Omental fat pad (tissue), 4 donors: ENCODE results near the gene ALK. TPM values are rescaled to one million over a fixed set of nuclear protein-coding genes. Genes with fewer than 3 reads are reported as not detected.

Experiments
- ATAC-seq: fragments of 150-250 bp; one replicate; pipeline ENCODE4 v1.9.1; 2016; ENCODE audit warnings: mild to moderate bottlenecking, moderate library complexity; ENCODE audit not compliant: low FRiP score
- DNase-seq: peaks from one replicate; pipeline ENCODE4 v3.0.0-alpha.2; 2019; ENCODE audit warnings: low spot score
- total RNA-seq, 4 donors: library from RNA; depleted of rRNA; stranded (reverse); fragments of >200 nt; gene quantifications; one replicate each; pipeline ENCODE4 v1.1.0, GENCODE V29; 2016
- TF ChIP-seq, protein P1 (sequence below), 3 donors: fragments of 450-650 bp; IDR thresholded peaks; one replicate each; pipeline ENCODE4 v1.5.1; 2016 to 2017; ENCODE audit warnings: antibody characterized with exemption in 3 of 3, mild to moderate bottlenecking in 3 of 3, moderate library complexity in 2 of 3

ALK gene
- total RNA-seq, 4 donors from 2014 or later: 0.12 to 2.2 (median 0.44) TPM; not detected in 1

DNA sequence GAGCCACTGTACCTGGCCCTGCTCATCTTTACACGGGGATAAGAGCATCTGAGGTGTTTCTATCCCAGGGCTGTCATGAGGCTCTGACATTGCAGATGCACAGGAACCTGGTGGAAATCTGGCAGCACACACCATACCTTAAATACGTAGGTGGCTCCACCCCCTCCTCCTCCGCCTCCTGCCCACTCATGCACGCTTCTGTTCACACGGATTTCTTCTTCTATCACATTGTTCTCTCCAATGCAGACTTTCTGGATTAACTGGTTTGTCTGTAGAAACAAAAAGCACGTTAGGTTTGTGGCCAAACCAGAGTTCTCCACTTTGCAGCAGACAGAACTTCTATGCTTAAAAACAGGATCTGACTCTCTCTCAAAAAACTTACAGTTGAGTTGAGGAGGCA lies 688.0 kb downstream of the ALK start:
- no peak for DNase-seq
- ATAC-seq: no peak

DNA sequence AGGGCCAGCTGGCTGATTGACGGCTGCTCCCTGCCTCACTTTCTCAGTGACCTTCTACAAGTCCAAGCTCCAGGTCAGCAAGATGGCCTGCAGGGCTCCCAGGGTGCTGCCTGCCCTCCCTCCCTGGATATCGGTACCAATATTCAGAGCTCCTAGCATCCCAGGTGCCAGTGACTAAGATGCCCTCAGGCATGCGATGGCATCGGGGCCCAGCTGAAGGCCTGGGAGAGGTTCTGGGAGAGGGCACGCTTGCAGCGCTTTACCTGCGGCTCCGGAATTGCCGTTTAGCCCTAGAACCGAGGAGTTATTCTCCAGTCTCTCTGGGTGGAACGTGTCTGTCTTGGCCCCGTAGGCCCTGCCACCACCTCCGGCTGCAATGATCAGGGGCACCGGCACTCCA lies 689.3 kb downstream of the ALK start:
- ATAC-seq (no peak), DNase-seq (no peak)
- TF ChIP-seq, protein P1, sequence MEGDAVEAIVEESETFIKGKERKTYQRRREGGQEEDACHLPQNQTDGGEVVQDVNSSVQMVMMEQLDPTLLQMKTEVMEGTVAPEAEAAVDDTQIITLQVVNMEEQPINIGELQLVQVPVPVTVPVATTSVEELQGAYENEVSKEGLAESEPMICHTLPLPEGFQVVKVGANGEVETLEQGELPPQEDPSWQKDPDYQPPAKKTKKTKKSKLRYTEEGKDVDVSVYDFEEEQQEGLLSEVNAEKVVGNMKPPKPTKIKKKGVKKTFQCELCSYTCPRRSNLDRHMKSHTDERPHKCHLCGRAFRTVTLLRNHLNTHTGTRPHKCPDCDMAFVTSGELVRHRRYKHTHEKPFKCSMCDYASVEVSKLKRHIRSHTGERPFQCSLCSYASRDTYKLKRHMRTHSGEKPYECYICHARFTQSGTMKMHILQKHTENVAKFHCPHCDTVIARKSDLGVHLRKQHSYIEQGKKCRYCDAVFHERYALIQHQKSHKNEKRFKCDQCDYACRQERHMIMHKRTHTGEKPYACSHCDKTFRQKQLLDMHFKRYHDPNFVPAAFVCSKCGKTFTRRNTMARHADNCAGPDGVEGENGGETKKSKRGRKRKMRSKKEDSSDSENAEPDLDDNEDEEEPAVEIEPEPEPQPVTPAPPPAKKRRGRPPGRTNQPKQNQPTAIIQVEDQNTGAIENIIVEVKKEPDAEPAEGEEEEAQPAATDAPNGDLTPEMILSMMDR (IDR thresholded peaks at IDR 0.05): no peak

More for the DNA sequence above, 688.0 kb downstream of the ALK start:
- TF ChIP-seq, protein P1 (IDR thresholded peaks at IDR 0.05): no peak

DNA sequence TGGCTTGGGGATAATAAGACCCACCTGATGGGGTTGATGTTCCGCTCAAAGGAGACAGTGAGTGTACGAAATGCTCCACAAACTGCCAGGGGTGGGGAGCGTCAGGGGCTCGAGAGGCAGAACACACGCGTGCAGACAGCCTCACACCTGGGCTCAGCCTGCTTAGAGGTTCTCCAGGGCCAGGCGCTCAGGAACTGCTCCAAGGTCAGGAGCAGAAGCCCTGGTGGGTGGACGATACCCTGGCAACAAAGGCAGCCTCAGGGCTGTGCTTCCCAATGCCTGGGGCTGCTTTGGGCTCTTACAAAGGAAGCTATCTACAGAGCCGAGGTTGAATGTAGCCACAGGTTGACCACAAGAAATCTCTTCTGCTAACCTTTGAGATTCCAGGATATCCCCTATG lies 691.7 kb downstream of the ALK start:
- DNase-seq (no peak), ATAC-seq (no peak)
- TF ChIP-seq, protein P1 (IDR thresholded peaks at IDR 0.05): no peak

DNA sequence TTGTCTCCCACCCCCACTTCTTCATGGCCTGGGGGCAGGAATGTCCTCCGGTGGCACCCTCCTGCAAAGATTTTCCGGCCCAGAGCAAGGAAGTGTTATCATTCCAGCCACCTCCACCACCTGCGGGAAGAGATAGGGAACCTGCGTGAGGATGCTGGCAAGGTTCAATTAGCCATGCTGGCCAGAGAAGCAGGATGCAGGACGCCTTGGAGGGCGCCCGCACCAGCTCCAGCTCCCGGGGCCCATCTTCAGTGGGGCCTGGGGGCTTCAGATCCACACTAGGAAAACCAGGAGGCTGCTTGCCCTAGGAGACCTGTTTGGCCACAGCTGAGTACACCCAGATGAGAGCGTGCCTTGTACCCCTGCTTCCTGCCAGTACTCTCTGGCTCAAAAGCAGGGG lies 692.4 kb downstream of the ALK start:
- DNase-seq (no peak), ATAC-seq (no peak)
- TF ChIP-seq, protein P1 (IDR thresholded peaks at IDR 0.05): no peak

DNA sequence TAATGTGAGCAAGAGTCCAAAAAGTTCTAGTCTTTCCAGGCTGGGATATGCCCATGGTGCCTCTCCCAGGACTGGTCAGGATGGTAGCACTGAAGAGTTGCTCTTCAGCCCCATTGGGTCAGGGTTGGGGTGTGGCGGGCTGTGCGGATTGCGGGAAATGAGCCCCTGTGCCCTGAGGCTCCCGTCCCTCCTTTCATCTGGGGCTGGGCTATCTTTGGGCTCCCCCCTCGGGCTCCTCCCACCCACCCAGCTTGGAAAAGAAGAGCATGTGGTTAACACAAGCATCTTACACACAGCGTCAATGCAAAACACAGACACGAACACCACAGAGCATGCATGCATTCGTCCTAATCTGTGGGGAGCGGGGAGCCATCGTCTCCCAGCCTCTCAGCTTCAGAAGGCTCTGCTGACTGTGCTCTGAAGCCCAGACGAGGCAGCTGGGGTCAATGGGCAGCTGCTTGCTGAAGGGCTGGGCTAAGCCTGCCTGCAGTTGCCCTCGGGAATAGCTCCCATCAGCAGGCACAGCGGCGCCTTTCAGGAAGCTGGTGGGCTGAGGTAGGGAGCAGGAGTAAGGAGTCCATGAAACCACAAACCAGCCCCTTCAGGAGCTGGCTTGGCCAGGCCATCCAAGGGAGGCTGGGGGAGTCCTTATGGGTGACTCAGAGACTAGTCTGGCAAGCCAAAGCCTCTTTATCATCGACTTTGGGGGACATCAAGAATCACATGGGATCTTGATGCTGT lies 693.3 kb downstream of the ALK start:
- TF ChIP-seq, protein P1 (IDR thresholded peaks at IDR 0.05): no peak
- ATAC-seq: no peak
- no peak for DNase-seq

DNA sequence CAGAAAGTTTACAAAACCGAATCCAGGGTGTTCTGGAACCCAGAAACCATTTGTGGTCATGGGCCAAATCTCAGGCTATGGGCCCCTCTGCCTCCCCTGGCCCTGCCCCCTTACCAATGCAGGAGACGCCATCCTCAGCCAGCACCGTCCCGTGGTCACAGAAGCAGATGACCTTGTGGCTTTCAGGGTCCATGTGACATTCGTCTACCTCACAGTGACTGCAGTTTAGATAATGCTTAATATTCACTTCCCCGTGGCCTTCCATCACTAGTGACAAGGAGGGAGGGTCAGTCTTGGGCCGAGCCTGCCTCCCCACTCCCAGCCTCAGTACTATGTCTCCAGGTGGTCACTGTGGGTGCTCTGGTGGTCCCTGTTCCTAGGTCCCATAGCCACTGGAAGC lies 694.6 kb downstream of the ALK start:
- DNase-seq (no peak), ATAC-seq (no peak)
- TF ChIP-seq, protein P1 (IDR thresholded peaks at IDR 0.05): no peak

DNA sequence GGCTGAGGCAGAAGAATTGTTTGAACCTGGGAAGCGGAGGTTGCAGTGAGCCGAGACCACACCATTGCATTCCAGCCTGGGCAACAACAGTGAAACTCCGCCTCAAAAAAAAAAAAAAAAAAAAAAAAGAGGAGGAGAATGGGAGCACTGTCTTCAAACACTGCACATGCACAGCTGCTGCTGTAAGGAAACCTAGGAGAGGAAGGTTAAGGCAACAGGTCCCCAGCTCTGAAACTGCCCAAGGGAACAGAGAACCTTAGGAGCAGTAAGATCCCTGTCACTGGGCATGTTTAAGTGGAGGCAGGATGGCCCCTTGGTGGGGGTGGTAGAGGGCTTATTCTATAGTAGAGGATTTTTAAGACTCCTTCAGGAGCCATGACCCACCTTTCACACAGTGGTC lies 695.0 kb downstream of the ALK start:
- TF ChIP-seq, protein P1 (IDR thresholded peaks at IDR 0.05): no peak
- ATAC-seq (no peak), DNase-seq (no peak)
